Stomach (tissue), 9 donors: ENCODE data around the gene P4HA3. TPM values are rescaled to one million over a fixed set of nuclear protein-coding genes. Genes with fewer than 3 reads are reported as not detected.

Experiments
- DNase-seq, 2 donors: peaks; one replicate each; pipeline versions ENCODE4 v3.0.0 to v3.0.0-alpha.2; 2013 to 2019
- H3K27ac ChIP-seq, 5 donors: fragments of 200-600 bp in 4 of 5; sonication (generic) in 4 of 5; one replicate each; pipeline ENCODE4 v1.5.1; 2013 to 2019; ENCODE audit warnings: mild to moderate bottlenecking in 1 of 5, moderate library complexity in 1 of 5
- H3K27me3 ChIP-seq, 3 donors: fragments of 200-600 bp; sonication (generic); one replicate each; pipeline ENCODE4 v1.5.1; 2017 to 2019; ENCODE audit warnings: mixed run types in 1 of 3
- H3K36me3 ChIP-seq, 4 donors: fragments of 200-600 bp; sonication (generic); 1 replicate in 3 of 4; 2 replicates in 1 of 4; pipeline ENCODE4 v1.5.1; 2016 to 2019
- H3K4me1 ChIP-seq, 4 donors: fragments of 200-600 bp; sonication (generic); one replicate each; pipeline ENCODE4 v1.5.1; 2016 to 2019
- H3K4me3 ChIP-seq, 4 donors: fragments of 200-600 bp; sonication (generic) in 3 of 4; one replicate each; pipeline ENCODE4 v1.5.1; 2016 to 2019; ENCODE audit warnings: mild to moderate bottlenecking in 1 of 4
- H3K9me3 ChIP-seq, 4 donors: fragments of 200-600 bp; sonication (generic); one replicate each; pipeline ENCODE4 v1.5.1; 2016 to 2019
- EP300 ChIP-seq: sonication (generic); formaldehyde crosslinking; IDR thresholded peaks from one replicate; pipeline ENCODE4 v1.6.1; 2017; ENCODE audit warnings: antibody characterized with exemption
- POLR2A ChIP-seq, 4 donors: fragments of 450-650 bp; IDR thresholded peaks; one replicate each; pipeline ENCODE4 v1.6.1; 2016; ENCODE audit warnings: antibody characterized with exemption in 4 of 4, control low read depth in 2 of 4, mild to moderate bottlenecking in 1 of 4, moderate library complexity in 1 of 4
- POLR2AphosphoS5 ChIP-seq, 3 donors: sonication (generic); formaldehyde crosslinking; IDR thresholded peaks; one replicate each; pipeline ENCODE4 v1.6.1; 2016; ENCODE audit warnings: antibody characterized with exemption in 3 of 3
- WGBS, 5 donors: extraction: QIAGEN DNeasy Blood & Tissue Kit in 3 of 5; methylation state at CpG; one replicate each; pipeline versions ENCODE4 v1.1.5 to v1.1.7; 2013 to 2018; 5-methylcytosine and 5-hydroxymethylcytosine counted together
- intact Hi-C: fragments of 100-400 bp; cut with DNase I; formaldehyde crosslinking; loops from one replicate; pipeline ENCODE4 v1.15.1; 2023; ENCODE audit warnings: low total_unique reads
- polyA plus RNA-seq, 3 donors: library from polyadenylated mRNA; stranded (reverse); fragments of 200-250 nt; gene quantifications; one replicate each; pipeline ENCODE4 v1.2.3, GENCODE V29; 2013
- total RNA-seq, 5 donors: library from RNA; depleted of rRNA; stranded (reverse); fragments of >200 nt; gene quantifications; one replicate each; pipeline versions ENCODE4 v1.1.0 to v1.2.3, GENCODE V29; 2014 to 2016
- TF ChIP-seq, protein P1 (sequence below), 7 experiments: fragments of 450-650 bp in 4 of 7; fragments of 200-600 bp in 3 of 7; sonication (generic) in 3 of 7; IDR thresholded peaks; one replicate each; pipeline ENCODE4 v1.5.1; 2016 to 2019; ENCODE audit warnings: antibody characterized with exemption in 7 of 7, control low read depth in 2 of 7, mild to moderate bottlenecking in 1 of 7
- donor health status: healthy with polysubstance abuse.
- donor health status: Bipolar disorder and iron deficiency.
- donor health status: healthy.

The P4HA3 gene
- total and polyA plus RNA-seq, 8 donors: 0.28 to 2.6 (median 0.71) TPM; not detected in 4

DNA sequence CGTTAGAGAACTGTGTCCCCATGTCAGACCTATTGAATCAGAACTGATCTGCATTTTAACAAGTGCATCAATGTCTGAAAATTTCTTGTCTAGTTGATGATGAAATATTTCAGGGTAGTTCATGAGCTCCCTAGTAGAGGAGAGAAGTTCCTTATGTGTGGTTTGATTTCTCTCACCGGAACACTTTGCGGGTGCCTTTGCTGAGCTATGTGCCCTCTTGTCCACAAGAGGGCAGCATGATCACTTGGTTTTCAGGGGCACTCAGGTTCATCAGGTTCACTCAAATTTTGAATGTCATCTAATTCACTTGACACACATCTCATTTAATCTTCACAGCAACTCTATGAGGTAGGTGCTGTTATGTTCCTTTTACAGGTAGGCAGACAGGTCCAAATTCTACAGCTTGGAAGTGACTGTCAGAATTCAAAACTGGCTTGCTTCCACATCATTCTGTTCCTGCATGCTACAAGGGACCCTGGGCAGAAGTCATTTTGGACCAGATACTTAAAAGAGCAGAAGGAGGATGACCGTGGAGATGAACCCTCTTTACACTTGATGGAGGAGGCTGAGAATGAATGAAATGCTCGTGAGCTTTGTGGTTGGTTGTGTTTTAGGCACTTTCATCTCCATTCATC lies 55.6 kb downstream of the P4HA3 start:
- Histone ChIP-seq H3K9me3 (no peaks in the 10 kb centered on the region), H3K4me3 (no peak overlapping the region), H3K4me1 (peaks cover 0 to 16% (median 11%) of the 10 kb centered on the region in 4 donors), H3K36me3 (peaks cover 24 to 46% (median 45%) of the 10 kb centered on the region in 4 donors), H3K27me3 (no peaks in the 10 kb centered on the region), H3K27ac (no peak overlapping the region)
- DNase-seq: peak; percentile 57 to 86
- intact Hi-C loops: loop anchor here (5.0 kb wide), 1 partner anchor 191 kb away; no protein-coding TSS in a partner anchor
- TF ChIP-seq POLR2AphosphoS5 (IDR thresholded peaks at IDR 0.05): peak in 1 of 3 donors; percentile 59
- TF ChIP-seq, protein P1, sequence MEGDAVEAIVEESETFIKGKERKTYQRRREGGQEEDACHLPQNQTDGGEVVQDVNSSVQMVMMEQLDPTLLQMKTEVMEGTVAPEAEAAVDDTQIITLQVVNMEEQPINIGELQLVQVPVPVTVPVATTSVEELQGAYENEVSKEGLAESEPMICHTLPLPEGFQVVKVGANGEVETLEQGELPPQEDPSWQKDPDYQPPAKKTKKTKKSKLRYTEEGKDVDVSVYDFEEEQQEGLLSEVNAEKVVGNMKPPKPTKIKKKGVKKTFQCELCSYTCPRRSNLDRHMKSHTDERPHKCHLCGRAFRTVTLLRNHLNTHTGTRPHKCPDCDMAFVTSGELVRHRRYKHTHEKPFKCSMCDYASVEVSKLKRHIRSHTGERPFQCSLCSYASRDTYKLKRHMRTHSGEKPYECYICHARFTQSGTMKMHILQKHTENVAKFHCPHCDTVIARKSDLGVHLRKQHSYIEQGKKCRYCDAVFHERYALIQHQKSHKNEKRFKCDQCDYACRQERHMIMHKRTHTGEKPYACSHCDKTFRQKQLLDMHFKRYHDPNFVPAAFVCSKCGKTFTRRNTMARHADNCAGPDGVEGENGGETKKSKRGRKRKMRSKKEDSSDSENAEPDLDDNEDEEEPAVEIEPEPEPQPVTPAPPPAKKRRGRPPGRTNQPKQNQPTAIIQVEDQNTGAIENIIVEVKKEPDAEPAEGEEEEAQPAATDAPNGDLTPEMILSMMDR (IDR thresholded peaks at IDR 0.05): peak in 5 of 7 experiments; percentile 72 to 93 (median 87)
- no peak for TF ChIP-seq EP300
- TF ChIP-seq POLR2A (IDR thresholded peaks at IDR 0.05): no peak
- 40 to 51% (median 47%) methylated on average over 5 of the region's 5 CpGs for WGBS, 5 donors

GRCh38 chr11:74253361-74253760 lies 58.1 kb downstream of the P4HA3 start:
- Histone ChIP-seq H3K4me3 (no peak overlapping the region), H3K27ac (no peak overlapping the region), H3K27me3 (no peaks in the 10 kb centered on the region), H3K36me3 (peaks cover 35 to 70% (median 70%) of the 10 kb centered on the region in 4 donors), H3K4me1 (peaks cover 0 to 15% (median 9%) of the 10 kb centered on the region in 4 donors), H3K9me3 (no peaks in the 10 kb centered on the region)
- DNase-seq: no peak
- 80 to 92% (median 90%) methylated on average over 8 of the region's 8 CpGs for WGBS, 5 donors
- no peak for TF ChIP-seq POLR2AphosphoS5 (IDR thresholded peaks at IDR 0.05)
- TF ChIP-seq, protein P1 (IDR thresholded peaks at IDR 0.05): no peak
- no peak for TF ChIP-seq EP300
- no peak for TF ChIP-seq POLR2A (IDR thresholded peaks at IDR 0.05)
- intact Hi-C loops: no loop called here

- no peak for DNase-seq
- 88 to 98% (median 94%) methylated on average over 2 of the region's 2 CpGs for WGBS, 5 donors
- no peaks in the 10 kb centered on the region for H3K9me3 ChIP-seq
- TF ChIP-seq, protein P1 (IDR thresholded peaks at IDR 0.05): no peak
- no peak for TF ChIP-seq EP300
- TF ChIP-seq POLR2AphosphoS5 (IDR thresholded peaks at IDR 0.05): no peak
- no peak for TF ChIP-seq POLR2A (IDR thresholded peaks at IDR 0.05)
- no peaks in the 10 kb centered on the region for H3K4me1 ChIP-seq
- H3K36me3 ChIP-seq: peaks cover 41 to 91% (median 90%) of the 10 kb centered on the region in 4 donors
- intact Hi-C loops: no loop called here
- no peaks in the 10 kb centered on the region for H3K27me3 ChIP-seq
- H3K27ac ChIP-seq: no peak overlapping the region
- H3K4me3 ChIP-seq: no peak overlapping the region
Observed at GRCh38 chr11:74249496-74249895, 61.9 kb downstream of the P4HA3 start.

- intact Hi-C loops: no loop called here
- Histone ChIP-seq H3K4me1 (no peaks in the 10 kb centered on the region), H3K4me3 (no peak overlapping the region), H3K27me3 (no peaks in the 10 kb centered on the region), H3K27ac (no peak overlapping the region), H3K9me3 (no peaks in the 10 kb centered on the region), H3K36me3 (peaks cover 32 to 86% (median 84%) of the 10 kb centered on the region in 4 donors)
- TF ChIP-seq EP300 (no peak), POLR2AphosphoS5 (IDR thresholded peaks at IDR 0.05) (no peak), POLR2A (IDR thresholded peaks at IDR 0.05) (no peak)
- TF ChIP-seq, protein P1 (IDR thresholded peaks at IDR 0.05): no peak
- 89 to 100% (median 95%) methylated on average over 1 of the region's 1 CpG for WGBS, 5 donors
- no peak for DNase-seq
Observed at GRCh38 chr11:74248469-74248868, 63.0 kb downstream of the P4HA3 start.
